K562 (cell line): Measurements from ENCODE around the gene LAMA2. TPM values are rescaled to one million over a fixed set of nuclear protein-coding genes. Genes with fewer than 3 reads are reported as not detected.

Experiments
- ATAC-seq: fragments of 200-7000 bp; cut with Tn5 transposase; 3 replicates; pipeline ENCODE4 v1.9.1; 2020; ENCODE audit warnings: moderate library complexity
- BruUV-seq: library from RNA; stranded (reverse); fragments of 400-500 nt; replicated peaks from 2 replicates; lab custom pipeline; 2021; lab: Mats Ljungman, UMichigan
- CTCF ChIA-PET: fragments of 300-600 bp; formaldehyde crosslinking; extraction: SDS; loops from one replicate; lab custom pipeline; 2021; ENCODE audit warnings: low intra/inter-chr PET ratio; lab: Yijun Ruan, JAX
- POLR2A ChIA-PET: fragments of 300-600, 350-650 bp; sonication (Branson Sonifier 250); formaldehyde crosslinking; extraction: SDS; loops from one replicate; lab custom pipeline; 2021; ENCODE audit warnings: antibody characterized with exemption, inconsistent platforms; lab: Yijun Ruan, JAX
- DNase-seq, 4 experiments: peaks; one replicate each; pipeline versions ENCODE4 v3.0.0 to v3.0.0-alpha.2; 2011 to 2018; ENCODE audit warnings: low spot score in 3 of 4, mixed read lengths in 3 of 4; ENCODE audit errors: extremely low read depth in 1 of 4
- FAIRE-seq: peaks from 2 replicates; lab custom pipeline; 2011; peaks lifted over from hg19 to GRCh38; lab: Jason Lieb, UNC
- H2AFZ ChIP-seq: 2 replicates; pipeline ENCODE4 v1.6.0; 2011; ENCODE audit warnings: low read depth, low read length, control low read depth, inconsistent platforms
- H3K27ac ChIP-seq: fragments of 200-600 bp; 3 replicates; pipeline ENCODE4 v1.8.0; 2011; ENCODE audit warnings: low read depth, mild to moderate bottlenecking, control low read depth, inconsistent platforms, low read length, moderate library complexity, mixed read lengths; ENCODE audit errors: extremely low read depth
- H3K27me3 ChIP-seq, 2 experiments: fragments of 300-600 bp in 1 of 2; 2 replicates in 1 of 2; 3 replicates in 1 of 2; pipeline versions ENCODE4 v1.6.0 to v1.8.0; 2011; ENCODE audit warnings: inconsistent platforms in 2 of 2, low read length in 2 of 2, mild to moderate bottlenecking in 1 of 2, mixed read lengths in 1 of 2, moderate library complexity in 1 of 2; ENCODE audit not compliant: control insufficient read depth in 2 of 2, insufficient read depth in 2 of 2
- H3K36me3 ChIP-seq: fragments of 300-600 bp; 3 replicates; pipeline ENCODE4 v1.8.0; 2011; ENCODE audit warnings: mild to moderate bottlenecking, low read length, inconsistent platforms; ENCODE audit not compliant: control insufficient read depth, insufficient read depth
- H3K4me1 ChIP-seq, 2 experiments: fragments of 200-600 bp in 1 of 2; replicated peaks in 1 of 2; 2 replicates in 1 of 2; 3 replicates in 1 of 2; pipeline versions ENCODE4 v1.5.1 to v1.8.0; 2011; ENCODE audit warnings: inconsistent platforms in 2 of 2, low read length in 2 of 2, mild to moderate bottlenecking in 1 of 2, mixed read lengths in 1 of 2, moderate library complexity in 1 of 2; ENCODE audit not compliant: control insufficient read depth in 2 of 2, insufficient read depth in 2 of 2
- H3K4me2 ChIP-seq: 2 replicates; pipeline ENCODE4 v1.6.1; 2011; ENCODE audit warnings: low read length, control low read depth, inconsistent platforms, mixed read lengths; ENCODE audit not compliant: insufficient read depth
- H3K4me3 ChIP-seq: fragments of 200-600 bp; sonication (generic), shearing (Covaris generic); 2 replicates; pipeline ENCODE4 v1.5.1; 2016; ENCODE audit warnings: control low read depth, inconsistent platforms
- H3K79me2 ChIP-seq: fragments of 200-600 bp; 3 replicates; pipeline ENCODE4 v1.8.0; 2011; ENCODE audit warnings: low read length, inconsistent platforms; ENCODE audit not compliant: control insufficient read depth, insufficient read depth
- H3K9ac ChIP-seq, 2 experiments: 2 replicates each; pipeline versions ENCODE4 v1.6.0 to v1.6.1; 2011; ENCODE audit warnings: low read depth in 2 of 2, low read length in 2 of 2, control low read depth in 1 of 2, inconsistent platforms in 1 of 2, mild to moderate bottlenecking in 1 of 2, mixed read lengths in 1 of 2; ENCODE audit not compliant: insufficient read depth in 1 of 2
- H3K9me1 ChIP-seq: one replicate; pipeline ENCODE4 v1.6.0; 2011; ENCODE audit warnings: inconsistent platforms, mild to moderate bottlenecking, low read length, moderate library complexity; ENCODE audit not compliant: control insufficient read depth, insufficient read depth
- H3K9me3 ChIP-seq: replicated peaks from 2 replicates; pipeline ENCODE4 v1.5.1; 2011; ENCODE audit warnings: low read depth, low read length, inconsistent platforms; ENCODE audit not compliant: control insufficient read depth, insufficient read depth
- H4K20me1 ChIP-seq: replicated peaks from 2 replicates; pipeline ENCODE4 v1.6.1; 2011; ENCODE audit warnings: low read length, inconsistent platforms, mixed read lengths; ENCODE audit not compliant: control insufficient read depth, insufficient read depth
- BRF2 ChIP-seq: IDR thresholded peaks from 3 replicates; pipeline ENCODE4 v1.6.1; 2011; ENCODE audit warnings: borderline replicate concordance, mild to moderate bottlenecking; ENCODE audit not compliant: insufficient read length, insufficient read depth
- CREB3L1 ChIP-seq: fragments of 450-650 bp; IDR thresholded peaks from 2 replicates; pipeline ENCODE4 v1.6.1; 2014; ENCODE audit warnings: low read depth, mild to moderate bottlenecking, moderate library complexity, borderline replicate concordance
- LEF1 ChIP-seq: fragments of 450-650 bp; IDR thresholded peaks from 2 replicates; pipeline ENCODE4 v1.6.1; 2016; ENCODE audit warnings: mild to moderate bottlenecking
- MYBL2 ChIP-seq, 2 experiments: fragments of 450-650 bp in 1 of 2; sonication (generic) in 1 of 2; formaldehyde crosslinking in 1 of 2; IDR thresholded peaks; 2 replicates each; pipeline versions ENCODE4 v1.6.1 to v1.8.1; 2017 to 2022; ENCODE audit warnings: borderline replicate concordance in 1 of 2, inconsistent platforms in 1 of 2, low read depth in 1 of 2, mild to moderate bottlenecking in 1 of 2, missing genetic modification reagents in 1 of 2, moderate library complexity in 1 of 2
- PPARD ChIP-seq: fragments of 250-450 bp; sonication (Bioruptor Pico); IDR thresholded peaks from 2 replicates; pipeline ENCODE4 v1.8.0; 2022; ENCODE audit warnings: inconsistent platforms, mild to moderate bottlenecking, moderate library complexity
- RBM15 ChIP-seq: fragments of 200-400 bp; formaldehyde crosslinking; IDR thresholded peaks from 2 replicates; pipeline ENCODE4 v1.6.1; 2018; ENCODE audit warnings: mild to moderate bottlenecking, low read length, moderate library complexity; ENCODE audit not compliant: insufficient read depth
- RBM25 ChIP-seq: fragments of 200-400 bp; formaldehyde crosslinking; IDR thresholded peaks from 2 replicates; pipeline ENCODE4 v1.6.1; 2018; ENCODE audit warnings: low read length, low read depth, moderate library complexity; ENCODE audit not compliant: severe bottlenecking
- RUNX1 ChIP-seq: sonication (generic); IDR thresholded peaks from 2 replicates; pipeline ENCODE4 v1.6.1; 2016; ENCODE audit warnings: antibody characterized with exemption, low read depth
- TAL1 ChIP-seq: fragments of 450-650 bp; IDR thresholded peaks from 2 replicates; pipeline ENCODE4 v1.6.1; 2016; ENCODE audit warnings: mild to moderate bottlenecking
- ZSCAN32 ChIP-seq: fragments of 450-650 bp; formaldehyde crosslinking; IDR thresholded peaks from 2 replicates; pipeline ENCODE4 v1.4.0; 2020; ENCODE audit warnings: mild to moderate bottlenecking, moderate library complexity
- WGBS: fragments of 100-300 bp; shearing (Covaris generic); methylation state at CpG from one replicate; pipeline ENCODE4 v1.1.6; 2016; ENCODE audit warnings: low coverage, mixed read lengths; ENCODE audit not compliant: insufficient coverage; ENCODE audit errors: missing lambda C conversion rate; 5-methylcytosine and 5-hydroxymethylcytosine counted together
- in situ Hi-C: fragments of 300-500 bp; cut with MboI; formaldehyde crosslinking; loops from 4 replicates; pipeline ENCODE4 v1.15.0; 2018; ENCODE audit warnings: inconsistent platforms, mixed read lengths
- intact Hi-C: fragments of 100-400 bp; cut with micrococcal nuclease; formaldehyde crosslinking; loops from 2 replicates; pipeline ENCODE4 v1.14.2; 2022
- polyA plus RNA-seq, 8 experiments: library from polyadenylated mRNA; depleted of rRNA in 4 of 8; stranded (reverse) in 5 of 8; unstranded in 3 of 8; fragments of >200 nt; fragmentation: Nextera tagmentation in 2 of 8; fragmentation: Illumina TruSeq in 1 of 8; extraction: Ambion mirVana in 2 of 8; extraction: Trizol in 1 of 8; gene quantifications; 2 replicates each; pipeline versions ENCODE4 v1.2.1 to v1.2.3, GENCODE V29; 2011 to 2014; ENCODE audit warnings: inconsistent platforms in 1 of 8, missing spikeins in 1 of 8
- total RNA-seq, 7 experiments: library from RNA; depleted of rRNA in 6 of 7; stranded (reverse); fragments of >200 nt in 6 of 7; fragmentation: Illumina TruSeq in 2 of 7; extraction: Trizol in 2 of 7; gene quantifications; 2 replicates each; pipeline versions ENCODE4 v1.2.1 to v1.2.3, GENCODE V29; 2011 to 2021; ENCODE audit warnings: low replicate concordance in 1 of 7

LAMA2 gene
- total and polyA plus RNA-seq, 9 of the 15 experiments (the other 6 are each of a cell fraction or from before 2014, with no cell fraction given), result 0.04 to 1.5 (median 0.36) TPM

- no peak for TF ChIP-seq BRF2
- TF ChIP-seq, all 486 proteins: peak for 0
Measured at GRCh38 chr6:128997880-128998279, 114.9 kb downstream of the LAMA2 start (continued).

- Histone ChIP-seq H2AFZ (no peak overlapping the region), H3K4me3 (no peak overlapping the region), H3K9me3 (no peaks in the 10 kb centered on the region), H3K9me1 (no peaks in the 10 kb centered on the region), H3K27ac (no peak overlapping the region), H3K9ac (no peak overlapping the region), H3K4me2 (no peak overlapping the region), H4K20me1 (no peaks in the 10 kb centered on the region), H3K27me3 (no peaks in the 10 kb centered on the region), H3K79me2 (no peaks in the 10 kb centered on the region), H3K36me3 (no peaks in the 10 kb centered on the region), H3K4me1 (no peaks in the 10 kb centered on the region)
- ChIA-PET CTCF (no interaction called here), POLR2A (no interaction called here)
- in situ Hi-C loops, result no loop called here
- no TSS peak for BruUV-seq
- WGBS, result 0% methylated on average over 4 of the region's 4 CpGs
- intact Hi-C loops, result no loop called here
- no peak for TF ChIP-seq CREB3L1
- no peak for TF ChIP-seq ZSCAN32 (CRISPR knock-in tag)
- TF ChIP-seq RBM15, result no peak
- no peak for TF ChIP-seq RBM25
- no peak for TF ChIP-seq LEF1
- TF ChIP-seq RUNX1, result no peak
- no peak for TF ChIP-seq PPARD (CRISPR knock-in tag)
- no peak for TF ChIP-seq MYBL2 (IDR thresholded peaks at IDR 0.05; ENCODE audit: low read depth)
- no peak for TF ChIP-seq MYBL2 (CRISPR knock-in tag; IDR thresholded peaks at IDR 0.05; ENCODE audit: borderline replicate concordance)
- no peak for TF ChIP-seq TAL1
- FAIRE-seq (no peak), ATAC-seq (no peak), DNase-seq (no peak)
Measured at GRCh38 chr6:129006724-129007514, 124.0 kb downstream of the LAMA2 start.
